DOHH2 (cell line): ENCODE results near the gene RAET1E.

Experiments used
- H3F3A ChIP-seq: fragments of 200-600 bp; sonication (generic), shearing (Covaris generic); 2 replicates; pipeline ENCODE4 v1.6.0; 2016; ENCODE audit warnings: antibody characterized with exemption, mild to moderate bottlenecking; ENCODE audit not compliant: control insufficient read depth, insufficient read depth
- H3K27ac ChIP-seq: fragments of 200-600 bp; sonication (generic); 2 replicates; pipeline ENCODE4 v1.5.1; 2014; ENCODE audit warnings: low read depth, mild to moderate bottlenecking, low read length, moderate library complexity
- H3K27me3 ChIP-seq: fragments of 200-600 bp; sonication (generic); 2 replicates; pipeline ENCODE4 v1.6.1; 2014; ENCODE audit warnings: mild to moderate bottlenecking, low read length, mixed read lengths; ENCODE audit not compliant: control insufficient read depth
- H3K36me3 ChIP-seq: fragments of 200-600 bp; sonication (generic); 2 replicates; pipeline ENCODE4 v1.6.1; 2014; ENCODE audit warnings: mild to moderate bottlenecking, low read length, moderate library complexity, mixed read lengths; ENCODE audit not compliant: control insufficient read depth
- H3K4me1 ChIP-seq: fragments of 200-600 bp; sonication (generic); 2 replicates; pipeline ENCODE4 v1.6.1; 2014; ENCODE audit warnings: mild to moderate bottlenecking, low read length, mixed read lengths; ENCODE audit not compliant: control insufficient read depth
- H3K4me2 ChIP-seq: fragments of 200-600 bp; sonication (generic); 2 replicates; pipeline ENCODE4 v1.6.0; 2014; ENCODE audit warnings: mild to moderate bottlenecking, low read length, moderate library complexity
- H3K4me3 ChIP-seq: fragments of 200-600 bp; sonication (generic); 2 replicates; pipeline ENCODE4 v1.5.1; 2014; ENCODE audit warnings: mild to moderate bottlenecking, low read length, mixed read lengths
- H3K79me2 ChIP-seq: fragments of 200-600 bp; sonication (generic); 2 replicates; pipeline ENCODE4 v1.6.1; 2014; ENCODE audit warnings: mild to moderate bottlenecking, low read length, mixed read lengths; ENCODE audit not compliant: control insufficient read depth
- H3K9me2 ChIP-seq: fragments of 200-600 bp; sonication (generic); replicated peaks from 2 replicates; pipeline ENCODE4 v1.6.1; 2014; ENCODE audit warnings: mild to moderate bottlenecking, low read length, mixed read lengths; ENCODE audit not compliant: control insufficient read depth
- H3K9me3 ChIP-seq: fragments of 200-600 bp; sonication (generic); 2 replicates; pipeline ENCODE4 v1.6.1; 2014; ENCODE audit warnings: antibody characterized with exemption, low read length, mixed read lengths; ENCODE audit not compliant: control insufficient read depth, insufficient read depth
- H4K20me1 ChIP-seq: fragments of 200-600 bp; sonication (generic); 2 replicates; pipeline ENCODE4 v1.6.0; 2014; ENCODE audit warnings: low read depth, mild to moderate bottlenecking, antibody characterized with exemption, low read length, moderate library complexity; ENCODE audit not compliant: control insufficient read depth, insufficient read depth
- EZH2phosphoT487 ChIP-seq: fragments of 200-600 bp; sonication (generic); IDR thresholded peaks from 2 replicates; pipeline ENCODE4 v1.6.1; 2017; ENCODE audit warnings: borderline replicate concordance, mild to moderate bottlenecking, antibody characterized with exemption, low read length, moderate library complexity, mixed read lengths
- TF ChIP-seq, protein P1 (sequence below): fragments of 200-600 bp; sonication (generic); IDR thresholded peaks from one replicate; pipeline ENCODE4 v1.5.1; 2014; ENCODE audit warnings: antibody characterized with exemption, mild to moderate bottlenecking, low read depth, low read length; ENCODE audit not compliant: poor library complexity, severe bottlenecking

Gene RAET1E

DNA sequence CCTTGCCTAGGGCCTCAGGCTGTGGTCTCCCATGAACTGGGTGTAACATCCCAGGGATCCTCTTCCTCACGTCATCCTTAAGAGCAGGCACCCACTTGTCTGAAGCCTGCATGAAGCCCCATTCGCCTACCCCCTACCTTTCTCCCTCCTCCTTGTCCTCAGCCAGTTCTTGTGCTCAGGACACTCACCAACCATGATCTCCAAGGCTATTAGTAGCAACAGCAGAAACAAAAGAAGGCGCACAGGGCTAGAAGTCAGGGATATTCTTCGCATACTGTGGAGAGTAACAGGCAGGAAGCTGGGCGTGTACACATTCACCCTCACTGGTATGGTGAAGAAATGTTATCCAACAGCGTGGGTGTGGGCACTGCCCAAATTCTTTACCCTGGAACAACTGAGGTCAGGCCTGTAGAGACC is 7.3 kb downstream of the RAET1E start:
- no peak overlapping the region for H3K4me3 ChIP-seq
- no peaks in the 10 kb centered on the region for H3K79me2 ChIP-seq
- H3K4me2 ChIP-seq, result no peak overlapping the region
- no peak for TF ChIP-seq EZH2phosphoT487
- TF ChIP-seq, protein P1, sequence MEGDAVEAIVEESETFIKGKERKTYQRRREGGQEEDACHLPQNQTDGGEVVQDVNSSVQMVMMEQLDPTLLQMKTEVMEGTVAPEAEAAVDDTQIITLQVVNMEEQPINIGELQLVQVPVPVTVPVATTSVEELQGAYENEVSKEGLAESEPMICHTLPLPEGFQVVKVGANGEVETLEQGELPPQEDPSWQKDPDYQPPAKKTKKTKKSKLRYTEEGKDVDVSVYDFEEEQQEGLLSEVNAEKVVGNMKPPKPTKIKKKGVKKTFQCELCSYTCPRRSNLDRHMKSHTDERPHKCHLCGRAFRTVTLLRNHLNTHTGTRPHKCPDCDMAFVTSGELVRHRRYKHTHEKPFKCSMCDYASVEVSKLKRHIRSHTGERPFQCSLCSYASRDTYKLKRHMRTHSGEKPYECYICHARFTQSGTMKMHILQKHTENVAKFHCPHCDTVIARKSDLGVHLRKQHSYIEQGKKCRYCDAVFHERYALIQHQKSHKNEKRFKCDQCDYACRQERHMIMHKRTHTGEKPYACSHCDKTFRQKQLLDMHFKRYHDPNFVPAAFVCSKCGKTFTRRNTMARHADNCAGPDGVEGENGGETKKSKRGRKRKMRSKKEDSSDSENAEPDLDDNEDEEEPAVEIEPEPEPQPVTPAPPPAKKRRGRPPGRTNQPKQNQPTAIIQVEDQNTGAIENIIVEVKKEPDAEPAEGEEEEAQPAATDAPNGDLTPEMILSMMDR, result no peak
- no peaks in the 10 kb centered on the region for H3K36me3 ChIP-seq
- H3K27me3 ChIP-seq, result no peaks in the 10 kb centered on the region; the same call in 1 of the 2 replicates
- no peaks in the 10 kb centered on the region for H4K20me1 ChIP-seq
- no peak overlapping the region for H3K27ac ChIP-seq
- peaks cover 3% of the 10 kb centered on the region; the same call in 1 of the 2 replicates for H3K9me3 ChIP-seq
- H3K9me2 ChIP-seq, result no peaks in the 10 kb centered on the region
- H3F3A ChIP-seq, result no peaks in the 10 kb centered on the region
- H3K4me1 ChIP-seq, result peaks cover 28% of the 10 kb centered on the region

GRCh38 chr6:149889326-149889725 is 8.6 kb downstream of the RAET1E start:
- Histone ChIP-seq H3K9me2 (no peaks in the 10 kb centered on the region), H3K36me3 (no peaks in the 10 kb centered on the region), H3K27me3 (no peaks in the 10 kb centered on the region; the same call in 1 of the 2 replicates), H3K9me3 (peaks cover 3% of the 10 kb centered on the region; the same call in 1 of the 2 replicates), H3F3A (no peaks in the 10 kb centered on the region), H3K27ac (no peak overlapping the region), H3K79me2 (no peaks in the 10 kb centered on the region), H4K20me1 (no peaks in the 10 kb centered on the region), H3K4me2 (no peak overlapping the region), H3K4me3 (no peak overlapping the region), H3K4me1 (peaks cover 21% of the 10 kb centered on the region)
- TF ChIP-seq, protein P1, result no peak
- no peak for TF ChIP-seq EZH2phosphoT487

- no peak overlapping the region for H3K4me2 ChIP-seq
- no peaks in the 10 kb centered on the region; the same call in 1 of the 2 replicates for H3K27me3 ChIP-seq
- no peak for TF ChIP-seq EZH2phosphoT487
- TF ChIP-seq, protein P1, result no peak
- H3K4me3 ChIP-seq, result no peak overlapping the region
- no peaks in the 10 kb centered on the region for H3K79me2 ChIP-seq
- peaks cover 3% of the 10 kb centered on the region; the same call in 1 of the 2 replicates for H3K9me3 ChIP-seq
- H3K36me3 ChIP-seq, result no peaks in the 10 kb centered on the region
- no peaks in the 10 kb centered on the region for H3F3A ChIP-seq
- H3K27ac ChIP-seq, result no peak overlapping the region
- peaks cover 19% of the 10 kb centered on the region for H3K4me1 ChIP-seq
- no peaks in the 10 kb centered on the region for H3K9me2 ChIP-seq
- H4K20me1 ChIP-seq, result no peaks in the 10 kb centered on the region
Measured at GRCh38 chr6:149888659-149889058, 9.3 kb downstream of the RAET1E start.
